MM.1S (cell line): Measurements from ENCODE around the gene RXRA.

Experiments
- CTCF ChIP-seq: fragments of 300-600 bp; sonication (generic); IDR thresholded peaks from 2 replicates; pipeline ENCODE4 v1.5.1; 2016; ENCODE audit warnings: antibody characterized with exemption, low read length, mixed read lengths
- EZH2 ChIP-seq: fragments of 300-600 bp; sonication (generic); optimal IDR thresholded peaks from 2 replicates; pipeline ENCODE3; 2017; ENCODE audit warnings: low read depth, mild to moderate bottlenecking, antibody characterized with exemption, low read length, mixed read lengths

GRCh38 chr9:134306636-134307600 lies 19.3 kb upstream of the RXRA start:
- TF ChIP-seq CTCF (no peak), EZH2 (no peak)
